SW480 (cell line): ENCODE measurements around the gene ALAS1.
A peak's percentile ranks its signal among the peaks of the same experiment; 100 is the strongest.

Experiments
- DNase-seq: peaks from one replicate; pipeline ENCODE4 v3.0.0-alpha.2; 2016; ENCODE audit warnings: low spot score

The ALAS1 gene

DNA sequence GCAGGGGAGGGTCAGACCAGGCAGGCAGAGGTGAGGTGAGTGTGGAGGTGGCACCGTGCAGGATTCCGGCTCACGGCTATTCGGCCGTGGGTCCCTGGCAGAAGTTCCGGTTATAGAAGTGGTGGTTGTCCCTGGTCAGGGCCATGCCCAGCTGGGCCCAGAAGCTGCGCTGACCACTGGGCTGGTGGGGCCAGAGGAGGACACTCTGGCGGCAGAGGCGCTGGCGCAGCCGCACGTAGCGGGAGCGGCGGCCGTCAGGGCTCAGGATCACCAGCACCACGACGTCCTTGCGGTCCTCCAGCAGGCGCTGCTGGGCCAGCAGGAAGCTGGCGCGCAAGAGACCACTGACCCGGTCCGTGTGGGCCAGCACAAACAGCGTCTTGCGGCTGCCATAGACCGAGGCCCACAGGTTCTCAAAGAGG, 23.2 kb downstream of the ALAS1 start:
- DNase-seq = no peak

DNA sequence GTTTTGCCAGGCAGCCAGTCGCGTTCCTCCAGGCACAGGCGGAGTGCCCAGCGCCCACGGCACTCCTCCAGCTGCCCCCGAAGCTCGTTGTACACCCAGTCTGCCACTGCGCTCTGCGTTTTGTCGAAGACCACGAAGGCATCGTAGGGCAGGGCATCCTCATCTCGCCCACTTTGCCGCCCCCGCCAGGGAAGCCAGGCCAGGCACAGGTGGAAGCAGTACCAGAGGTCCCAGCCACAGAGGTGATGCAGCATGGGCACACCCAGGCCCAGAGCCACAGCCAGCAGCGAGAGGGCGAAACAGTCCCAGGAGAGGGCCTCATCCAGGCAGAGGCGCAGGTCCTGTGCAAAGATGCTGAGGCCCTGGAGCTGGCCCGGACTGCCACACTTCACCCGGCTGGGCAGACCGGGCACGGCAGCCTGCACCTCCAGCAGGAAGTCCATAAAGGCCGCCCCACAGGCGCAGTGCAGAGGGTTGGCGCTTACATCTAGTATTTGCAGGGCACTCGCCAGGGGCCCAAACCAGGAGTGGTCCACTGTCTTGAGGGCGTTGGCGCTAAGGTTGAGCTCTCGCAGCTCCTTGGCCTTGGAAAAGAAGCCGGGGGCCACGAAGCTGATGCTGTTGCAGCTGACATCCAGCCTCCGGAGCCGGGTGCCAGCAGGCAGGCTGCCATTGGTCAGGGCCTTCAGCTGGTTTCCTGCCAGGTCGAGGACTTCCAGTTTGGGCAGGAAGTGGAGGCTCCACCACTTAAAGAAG, 23.8 kb downstream of the ALAS1 start:
- no peak for DNase-seq

DNA sequence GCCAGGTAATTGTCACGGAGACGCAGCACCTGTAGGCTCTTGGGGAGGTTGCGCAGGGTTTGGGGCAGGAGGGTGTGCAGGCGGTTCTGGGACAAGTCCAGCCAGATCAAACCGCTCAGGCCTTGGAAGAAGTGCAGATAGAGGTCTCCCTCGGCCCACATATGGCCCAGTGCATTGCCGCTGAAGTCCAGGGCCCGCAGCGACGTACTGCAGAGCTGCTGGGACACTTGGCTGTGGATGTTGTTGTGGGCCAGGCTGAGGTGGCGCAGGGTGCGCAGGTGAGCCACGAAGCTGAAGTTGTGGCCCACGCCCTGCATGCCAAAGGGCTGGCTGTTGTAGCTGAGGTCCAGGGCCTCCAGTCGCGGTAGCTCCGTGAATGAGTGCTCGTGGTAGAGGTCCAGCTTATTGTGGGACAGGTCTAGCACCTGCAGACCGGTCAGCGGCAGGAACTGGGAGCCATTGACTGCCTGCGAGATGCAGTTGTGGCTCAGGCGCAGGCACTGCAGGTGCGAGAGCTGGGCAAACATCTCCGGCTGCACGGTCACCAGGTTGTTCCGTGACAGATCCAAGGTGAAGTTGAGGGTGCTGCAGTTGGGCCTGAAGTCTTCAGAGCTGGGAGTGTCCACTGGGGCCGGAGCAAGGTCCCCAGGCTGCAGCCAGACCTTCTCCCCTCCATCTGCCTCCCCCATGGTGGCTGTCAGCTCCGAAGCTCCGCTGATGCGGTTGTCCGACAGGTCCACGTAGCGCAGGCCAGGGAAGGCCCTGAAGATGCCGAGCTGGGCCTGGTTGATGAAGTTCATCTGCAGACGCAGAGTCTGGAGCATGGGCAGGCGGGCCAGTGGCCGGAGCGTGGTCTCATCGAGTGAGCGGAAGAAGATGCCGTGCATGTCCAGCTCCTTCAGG, 24.6 kb downstream of the ALAS1 start:
- no peak for DNase-seq

DNA sequence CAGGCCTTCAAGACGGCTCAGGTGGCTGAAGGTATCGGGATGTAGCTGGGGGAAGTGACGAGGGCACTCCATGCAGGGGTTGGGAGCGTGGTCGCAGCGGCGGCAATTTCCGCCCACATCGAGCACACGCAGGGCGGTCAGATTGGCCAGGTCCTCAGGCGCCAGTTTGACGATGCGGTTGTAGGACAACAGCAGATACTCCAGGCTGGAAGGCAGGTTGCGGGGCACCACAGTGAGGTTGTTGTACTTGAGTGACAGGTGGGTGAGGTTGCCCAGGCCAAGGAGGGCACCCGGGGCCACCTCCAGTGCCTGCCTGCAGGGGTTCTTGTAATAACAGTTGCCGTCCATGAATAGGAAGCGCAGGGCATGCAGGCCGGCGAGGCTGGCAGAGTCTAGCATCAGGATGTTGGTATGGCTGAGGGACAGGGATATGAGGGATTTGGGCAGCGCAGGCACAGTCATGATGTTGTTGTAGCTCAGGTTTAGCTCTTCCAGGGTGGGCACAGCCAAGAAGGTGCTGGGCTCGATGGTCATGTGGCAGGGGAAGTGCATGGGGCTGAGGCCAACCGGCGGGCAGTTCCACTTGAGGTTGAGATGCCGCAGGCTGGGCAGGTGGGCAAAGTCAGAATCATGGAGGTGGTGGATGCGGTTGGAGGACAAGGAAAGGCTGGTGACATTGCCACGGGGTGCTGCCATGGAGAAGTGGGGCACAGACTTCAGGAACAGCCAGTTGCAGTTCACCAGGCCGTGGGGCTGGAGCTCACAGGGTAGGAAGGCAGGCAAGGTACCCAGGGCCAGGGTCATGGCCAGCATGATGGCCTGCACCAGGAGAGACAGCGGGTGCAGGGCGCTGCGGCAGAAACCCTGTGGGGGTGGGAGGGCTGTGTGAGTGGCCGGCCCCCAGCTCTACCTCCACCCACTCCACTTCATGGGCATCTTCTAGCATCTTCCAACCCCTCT, 25.8 kb downstream of the ALAS1 start:
- no peak for DNase-seq

DNA sequence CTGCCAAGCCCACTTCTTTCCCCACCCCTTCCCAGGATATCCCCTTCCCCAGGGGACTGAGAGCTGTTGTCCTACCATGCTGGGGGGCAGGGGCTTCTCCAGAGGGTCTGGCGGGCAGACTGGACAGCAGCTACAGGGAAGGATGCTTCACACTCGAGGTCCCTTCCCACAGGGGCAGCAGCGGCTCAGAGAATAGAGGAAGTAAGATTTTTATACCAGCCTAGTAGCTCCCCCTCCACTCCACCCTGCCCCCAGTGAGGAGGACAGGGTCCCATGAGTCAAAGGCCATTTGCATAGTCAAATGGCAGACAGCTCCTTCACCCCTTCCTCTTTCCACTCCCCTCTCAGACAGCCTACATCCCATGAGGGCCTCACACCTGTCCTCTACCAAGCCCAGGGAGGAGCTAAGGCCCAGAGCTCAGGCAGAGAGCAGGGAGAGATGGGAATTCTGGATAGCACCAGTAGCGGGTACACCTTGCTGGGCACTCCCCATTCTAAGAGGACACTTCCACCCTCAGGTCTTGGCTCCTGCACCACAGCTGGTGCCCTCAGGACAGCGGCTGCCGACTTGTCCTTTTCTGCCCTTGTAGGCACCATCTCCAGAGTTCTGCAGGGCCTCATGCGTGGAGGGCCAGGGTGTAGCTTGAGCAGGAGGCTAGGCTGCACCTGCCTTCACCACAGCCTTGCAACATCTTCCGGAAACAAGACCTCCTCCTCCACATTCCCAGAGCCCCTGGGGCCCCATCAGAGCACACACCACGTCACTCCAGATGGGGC, 27.7 kb downstream of the ALAS1 start, which contains the start of gene TLR9:
Gene TLR9 (minus strand): TSS at position 194 of the 777 bp plus-strand sequence. CDS start 116 bp downstream, at position 78.
- DNase-seq = peak; percentile 11

DNA sequence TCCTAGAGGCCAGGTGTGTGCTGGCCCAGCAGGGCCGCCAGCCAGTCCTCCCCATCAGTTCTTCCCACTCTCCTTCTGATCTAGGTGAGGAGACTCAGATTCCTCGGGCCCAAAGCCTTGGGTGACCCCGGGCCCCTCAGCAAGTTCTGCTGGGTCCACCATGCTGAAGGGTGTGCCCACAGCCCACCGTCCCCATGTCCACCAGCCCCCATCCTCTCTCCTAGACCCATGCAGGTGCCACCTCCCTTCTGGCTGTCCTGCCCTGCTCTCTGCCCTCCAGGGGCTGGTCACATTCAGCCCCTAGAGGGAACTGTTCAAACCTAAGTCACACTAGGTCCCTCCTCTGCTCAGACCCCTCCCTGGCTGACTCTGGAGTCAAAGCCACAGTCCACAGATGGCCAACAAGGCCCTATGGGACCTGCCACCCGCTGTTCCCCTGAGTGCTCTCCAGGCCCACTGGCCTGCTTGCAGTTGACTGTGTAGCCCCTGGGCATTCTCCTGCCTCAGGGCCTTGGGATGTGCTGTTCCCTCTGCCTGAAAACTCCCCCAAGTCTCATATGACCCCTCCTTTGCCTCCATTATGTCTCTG, 28.4 kb downstream of the ALAS1 start:
- no peak for DNase-seq

DNA sequence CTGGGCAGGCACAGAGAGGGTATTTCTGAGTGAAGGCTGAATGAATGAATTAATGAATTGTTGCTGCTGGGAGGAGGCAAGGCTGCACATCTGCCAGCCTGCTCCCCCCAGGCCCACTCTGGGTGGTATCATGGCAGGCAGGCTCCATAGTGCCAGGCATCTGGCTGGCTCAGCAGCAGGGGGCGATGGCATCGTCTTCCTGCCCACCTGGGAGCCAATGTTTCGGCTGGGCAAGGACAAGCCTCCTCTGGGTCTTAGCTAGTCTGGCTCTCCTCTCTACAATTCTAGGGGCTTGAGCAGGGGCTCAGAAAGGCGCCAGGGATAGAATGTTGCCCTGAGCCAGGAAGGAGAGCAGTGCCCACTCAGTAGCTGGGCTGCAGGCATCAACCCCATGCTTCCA, 29.2 kb downstream of the ALAS1 start:
- DNase-seq = no peak

DNA sequence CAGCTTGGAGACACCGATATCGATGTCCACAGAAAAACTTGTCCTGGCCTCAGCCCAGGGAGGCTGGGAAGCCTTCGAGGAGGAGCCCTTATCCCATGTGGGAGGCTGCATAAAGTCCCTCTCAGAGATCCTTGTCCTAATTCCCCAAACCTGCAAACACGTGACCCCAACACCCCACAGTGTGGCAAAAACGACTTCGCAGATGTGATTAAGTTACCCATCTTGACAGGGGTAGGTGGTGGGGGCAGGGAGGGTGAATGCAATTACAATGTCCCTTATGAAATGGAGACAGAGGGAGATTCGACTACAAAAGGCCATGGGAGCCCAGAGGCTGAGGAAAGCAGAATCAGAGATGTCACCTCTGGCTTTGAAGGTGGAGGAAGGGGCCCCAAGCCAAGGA, 29.8 kb downstream of the ALAS1 start:
- no peak for DNase-seq

DNA sequence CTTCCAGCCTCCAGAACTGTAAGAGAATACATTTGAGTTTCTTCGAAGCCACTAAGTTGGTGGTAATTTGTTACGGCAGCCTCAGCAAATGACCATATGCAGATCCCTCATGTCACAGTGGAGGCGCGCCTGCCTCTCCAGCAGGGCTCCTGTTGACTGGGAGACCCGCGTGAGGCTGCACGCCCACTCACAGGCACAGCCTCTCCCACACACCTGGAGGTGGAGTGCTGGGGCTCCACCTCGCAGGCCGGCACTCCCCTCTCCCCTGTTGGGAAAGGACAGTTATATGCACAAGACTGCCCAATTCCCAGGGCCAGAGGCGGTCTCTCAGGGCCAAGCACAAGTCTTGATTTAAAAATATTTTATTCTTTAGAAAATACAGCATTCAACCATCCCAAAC, 30.3 kb downstream of the ALAS1 start:
- DNase-seq = no peak

DNA sequence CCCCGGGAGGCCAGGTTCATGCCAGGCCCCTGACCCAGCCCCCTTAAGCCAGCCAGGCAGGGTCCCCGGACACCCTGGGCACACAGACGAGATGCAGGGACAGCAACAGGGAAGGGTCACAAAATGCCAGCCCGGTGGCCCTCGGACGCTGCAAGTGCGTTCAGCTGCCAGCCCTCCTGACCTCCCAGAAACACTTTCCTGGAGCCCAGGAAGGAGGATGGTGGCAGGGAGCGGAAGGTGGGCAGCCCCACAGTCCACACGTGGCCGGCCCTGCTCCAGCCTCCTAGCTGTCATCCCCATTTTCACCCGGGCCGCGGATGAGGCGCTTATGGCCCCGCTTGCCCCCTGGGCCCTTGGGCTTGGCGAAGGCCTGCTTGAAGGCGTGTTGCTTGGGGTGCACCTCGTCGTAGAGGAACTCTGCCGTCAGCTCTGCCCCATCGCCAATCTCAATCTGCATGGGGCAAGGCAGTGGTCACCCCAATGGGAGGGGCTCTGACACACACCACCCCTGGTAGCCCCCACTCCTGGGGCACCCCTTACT, 30.9 kb downstream of the ALAS1 start:
- DNase-seq = no peak

DNA sequence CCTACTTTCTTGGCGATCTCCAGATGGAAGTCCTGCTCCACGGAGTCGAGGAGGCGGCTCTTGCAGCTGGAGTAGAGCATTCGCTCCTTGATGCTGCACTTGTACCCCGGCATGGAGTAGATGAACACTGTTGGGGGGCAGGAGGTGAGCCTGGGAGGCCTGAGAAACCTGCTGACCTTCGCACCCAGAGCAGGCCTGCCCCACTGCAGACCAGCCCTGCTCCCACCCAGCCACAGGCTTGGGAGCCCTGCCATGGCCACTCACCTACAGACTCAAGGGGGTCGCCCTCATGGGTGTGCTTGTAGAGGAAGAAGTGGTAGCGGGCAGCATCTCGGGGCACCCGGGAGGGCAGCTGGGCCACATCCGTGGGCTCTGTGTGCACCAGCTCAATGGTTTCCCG, 31.7 kb downstream of the ALAS1 start:
- no peak for DNase-seq

DNA sequence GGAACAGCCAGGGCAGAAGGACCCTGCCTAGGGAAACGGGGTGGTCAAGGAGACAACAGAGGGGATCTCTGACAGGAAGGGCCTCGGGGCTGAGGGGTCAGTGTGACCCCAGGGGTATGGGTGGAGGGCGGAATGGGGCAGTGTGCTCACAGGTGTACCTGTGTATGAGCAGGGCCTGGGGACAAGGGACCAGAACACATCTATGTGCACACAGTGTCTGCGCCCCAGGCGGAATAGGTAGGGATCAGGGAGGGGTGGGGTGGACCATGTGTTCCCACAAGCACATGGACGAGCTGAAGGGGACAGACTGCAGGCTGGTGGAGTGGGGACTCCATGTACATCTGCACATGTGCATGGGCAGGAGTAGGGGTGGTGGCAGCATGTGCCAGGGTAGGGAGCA, 32.5 kb downstream of the ALAS1 start:
- DNase-seq = no peak

DNA sequence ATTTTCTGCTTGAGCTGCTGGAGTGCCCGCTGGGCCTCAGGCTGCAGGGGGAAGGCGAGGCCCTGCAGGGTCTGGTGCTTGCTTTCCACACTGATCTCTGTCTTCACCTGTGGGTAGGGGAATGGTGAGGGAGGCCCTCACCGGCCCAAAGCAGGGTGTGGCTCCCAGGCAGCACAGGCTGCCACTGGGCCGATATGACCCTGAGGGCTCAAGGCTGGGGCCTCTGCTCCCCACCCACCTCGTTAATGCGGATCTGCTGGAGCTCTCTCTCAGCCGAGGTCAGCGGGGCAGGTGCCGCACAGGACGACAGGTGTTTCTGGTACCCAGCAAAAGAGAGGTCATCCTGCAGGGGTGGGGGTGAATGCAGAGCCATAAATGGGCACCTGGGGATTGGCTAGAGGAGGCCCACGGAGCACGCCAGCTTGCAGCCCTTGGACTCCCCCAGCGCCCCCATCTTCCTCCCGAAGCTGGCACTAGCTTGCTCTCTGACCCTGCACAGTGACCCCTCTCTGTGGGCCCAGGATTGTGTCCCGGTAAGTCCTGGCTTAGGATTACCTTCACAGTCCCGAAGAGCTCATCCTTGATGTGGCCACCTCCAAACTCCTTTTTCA, 33.0 kb downstream of the ALAS1 start:
- DNase-seq = no peak

DNA sequence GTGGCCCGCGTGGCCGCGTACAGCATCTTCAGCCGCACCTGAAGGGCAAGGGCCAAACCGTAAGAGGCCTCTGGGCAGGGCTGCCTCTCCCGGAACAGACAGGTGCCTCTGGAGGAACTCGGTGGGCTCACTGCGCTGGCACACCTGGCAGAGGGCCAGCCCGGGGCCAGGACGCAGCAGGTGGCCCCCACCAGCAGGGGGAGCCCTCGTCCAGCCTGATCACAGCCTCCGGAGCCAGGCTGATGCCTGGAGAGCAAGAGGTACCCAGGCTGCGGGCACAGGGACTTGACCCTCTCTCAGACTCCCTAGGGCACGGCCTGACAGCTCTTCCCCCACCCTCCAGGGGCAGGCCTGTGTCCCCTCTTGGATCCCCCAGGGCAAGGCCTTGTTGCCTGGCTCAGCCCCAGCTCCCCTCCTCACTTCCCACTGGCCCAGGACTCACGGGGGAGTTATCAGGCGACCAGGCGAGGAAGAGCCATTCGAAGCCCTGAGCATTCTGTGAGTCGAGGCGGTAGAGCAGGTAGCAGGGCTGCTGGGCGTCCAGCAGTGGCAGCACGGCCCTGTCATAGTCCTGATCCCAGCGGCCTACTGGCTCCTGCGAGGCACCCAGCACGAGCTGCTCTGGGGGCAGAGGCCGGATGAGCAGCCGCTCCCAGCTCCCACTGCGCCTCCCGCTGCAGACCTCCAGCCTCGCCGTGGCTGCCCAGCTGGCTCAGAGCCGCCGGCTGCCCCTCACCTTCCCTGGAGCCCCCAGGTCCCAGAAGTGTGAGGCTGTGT, 33.7 kb downstream of the ALAS1 start:
- peak; percentile 46 for DNase-seq

DNA sequence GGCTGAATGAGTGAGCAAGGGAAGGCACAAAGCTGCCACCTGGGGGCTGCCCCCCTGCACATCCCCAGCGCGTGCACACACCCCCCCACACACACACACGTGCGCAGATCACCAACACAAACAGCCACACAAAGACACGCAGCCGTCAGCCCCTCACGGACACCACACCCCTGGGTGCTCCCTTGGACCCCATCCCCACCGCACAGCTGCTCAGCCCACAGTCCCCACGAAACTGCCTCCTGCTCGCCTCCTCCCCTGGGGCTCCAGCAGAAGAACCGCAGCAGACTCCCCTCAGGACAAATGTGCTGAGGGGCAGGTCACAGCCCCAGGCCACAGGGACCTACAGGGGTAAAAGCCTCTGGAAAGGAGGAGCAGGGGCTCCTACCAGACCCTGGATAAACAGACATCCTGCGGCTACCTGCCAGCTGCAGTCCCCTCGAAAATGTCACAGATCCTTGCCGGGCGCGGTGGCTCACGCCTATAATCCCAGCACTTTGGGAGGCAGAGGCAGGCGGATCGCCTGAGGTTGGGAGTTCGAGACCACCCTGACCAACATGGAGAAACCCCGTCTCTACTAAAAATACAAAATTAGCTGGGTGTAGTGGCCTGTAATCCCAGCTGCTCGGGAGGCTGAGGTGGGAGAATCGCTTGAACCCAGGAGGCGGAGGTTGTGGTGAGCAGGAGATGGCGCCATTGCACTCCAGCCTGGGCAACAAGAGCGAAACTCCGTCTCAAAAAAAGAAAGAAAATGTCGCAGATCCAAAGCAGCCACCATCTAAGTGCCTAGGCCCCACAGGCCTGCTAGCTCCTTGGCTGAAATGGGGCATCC, 34.5 kb downstream of the ALAS1 start:
- no peak for DNase-seq

DNA sequence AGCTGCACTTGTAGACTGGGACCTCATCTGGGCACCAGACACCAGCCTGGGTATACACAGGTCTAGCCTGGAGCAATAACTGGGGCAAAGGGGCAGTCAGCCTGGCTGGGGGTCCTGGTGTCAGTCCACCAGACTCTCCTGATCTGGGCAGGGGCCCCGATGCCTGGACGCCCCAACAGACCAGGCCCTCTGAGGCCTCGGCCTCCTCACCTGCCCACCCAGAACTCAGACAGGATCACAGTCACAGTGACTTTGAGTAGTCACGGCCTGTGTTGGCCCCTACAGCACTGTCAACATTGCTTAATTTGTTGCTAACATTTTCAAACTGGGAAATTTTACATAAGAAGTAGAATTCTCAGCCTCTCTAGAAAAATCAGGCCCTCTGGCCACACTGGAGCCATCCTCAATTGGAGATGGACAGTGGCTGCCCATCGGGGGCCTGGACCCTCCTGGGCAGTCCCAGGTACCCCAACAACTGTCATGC, 35.2 kb downstream of the ALAS1 start:
- DNase-seq = no peak

DNA sequence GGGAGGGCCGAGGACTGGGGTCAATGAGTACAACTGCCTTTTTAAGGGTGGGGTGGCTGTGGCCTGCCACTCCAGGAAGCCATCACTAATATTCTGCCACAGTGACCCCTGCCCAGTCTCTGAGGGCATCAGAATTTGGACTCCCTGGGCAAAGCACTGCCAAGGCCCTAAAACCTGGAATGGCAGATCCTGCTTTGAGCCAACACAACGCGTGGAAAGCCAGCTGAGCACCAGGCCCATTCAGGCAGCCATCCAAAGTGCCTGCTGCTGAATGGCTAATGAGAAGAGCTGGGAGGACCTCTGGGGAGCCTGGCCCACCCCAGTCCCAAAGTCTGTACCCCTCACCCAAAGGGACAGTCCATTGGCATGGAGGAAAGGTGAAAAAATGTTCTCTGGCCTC, 36.0 kb downstream of the ALAS1 start:
- no peak for DNase-seq
